Measurements from ENCODE around the gene EIF4E3.

DNA sequence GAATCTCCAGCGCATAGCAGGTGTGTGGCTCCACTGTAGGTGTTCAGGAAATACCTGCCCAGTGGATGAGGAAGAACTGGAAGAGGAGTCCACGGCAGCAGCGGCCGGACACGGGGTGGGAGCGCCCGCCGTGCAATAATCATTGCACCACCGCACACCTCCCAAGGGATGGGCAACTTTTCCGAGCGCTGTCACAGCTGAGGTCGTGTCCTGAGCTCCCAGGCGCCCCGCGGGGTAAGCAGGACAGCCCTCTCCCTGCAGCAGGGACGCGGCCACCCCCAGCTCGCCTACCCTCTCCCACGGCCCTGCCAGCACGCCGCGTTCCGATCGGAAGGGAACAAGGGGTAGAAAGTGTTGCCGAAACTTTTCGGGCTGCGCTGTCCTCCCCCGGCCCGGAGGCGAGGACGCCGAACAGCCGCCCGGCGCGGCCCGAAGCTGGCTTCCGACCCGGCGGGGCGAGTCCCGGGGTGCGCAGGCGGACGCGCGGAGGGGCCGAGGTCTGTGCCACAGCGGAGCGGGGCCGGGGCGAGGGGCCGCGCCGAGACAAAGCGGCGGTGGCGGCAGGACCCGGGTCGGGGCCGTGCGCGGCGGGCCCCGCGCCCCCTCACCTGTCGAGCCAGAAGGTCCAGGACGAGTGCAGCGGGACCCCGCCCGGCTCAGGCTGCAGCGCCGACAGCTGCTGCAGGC, 475 bp downstream of the EIF4E3 start:
- TF ChIP-seq CTCF (IDR thresholded peaks at IDR 0.05; ENCODE audit: low read length) (no peak), EZH2 (optimal IDR thresholded peaks at IDR 0.05; ENCODE audit: low read depth, low read length) (no peak)

All from MM.1S (cell line).